Mesenchymal stem cell (in vitro differentiated cells and primary cell): ENCODE results near the gene GALNT4.

Experiments
- DNase-seq: peaks from one replicate; pipeline ENCODE4 v3.0.0-alpha.2; 2013
- H2AFZ ChIP-seq: one replicate; pipeline ENCODE4 v1.6.1; 2013; ENCODE audit warnings: low read depth, mild to moderate bottlenecking, control low read depth, inconsistent platforms, low read length, moderate library complexity
- H2AK5ac ChIP-seq: 2 replicates; pipeline ENCODE4 v1.6.1; 2013; ENCODE audit warnings: low read length, moderate library complexity, mild to moderate bottlenecking, inconsistent platforms; ENCODE audit not compliant: severe bottlenecking
- H2BK120ac ChIP-seq: one replicate; pipeline ENCODE4 v1.6.1; 2013; ENCODE audit warnings: low read depth, mild to moderate bottlenecking, inconsistent platforms, low read length, moderate library complexity
- H2BK12ac ChIP-seq, 2 experiments: one replicate each; pipeline ENCODE4 v1.6.1; 2013; ENCODE audit warnings: inconsistent platforms in 2 of 2, low read length in 2 of 2, mild to moderate bottlenecking in 2 of 2, moderate library complexity in 2 of 2, control low read depth in 1 of 2
- H2BK15ac ChIP-seq: one replicate; pipeline ENCODE4 v1.6.1; 2013; ENCODE audit warnings: mild to moderate bottlenecking, low read depth, inconsistent platforms; ENCODE audit not compliant: poor library complexity, severe bottlenecking
- H2BK5ac ChIP-seq: 2 replicates; pipeline ENCODE4 v1.6.1; 2013; ENCODE audit warnings: low read depth, mild to moderate bottlenecking, low read length, control low read depth, inconsistent platforms; ENCODE audit not compliant: poor library complexity, severe bottlenecking
- H3K14ac ChIP-seq, 2 experiments: one replicate each; pipeline ENCODE4 v1.6.1; 2013; ENCODE audit warnings: inconsistent platforms in 2 of 2, low read length in 2 of 2, control low read depth in 1 of 2, mild to moderate bottlenecking in 1 of 2, moderate library complexity in 1 of 2
- H3K18ac ChIP-seq, 2 experiments: one replicate each; pipeline ENCODE4 v1.6.1; 2013; ENCODE audit warnings: inconsistent platforms in 2 of 2, low read length in 2 of 2, control low read depth in 1 of 2, low read depth in 1 of 2, mild to moderate bottlenecking in 1 of 2
- H3K23ac ChIP-seq, 2 experiments: one replicate each; pipeline ENCODE4 v1.6.1; 2013; ENCODE audit warnings: inconsistent platforms in 2 of 2, low read length in 2 of 2, mild to moderate bottlenecking in 2 of 2, moderate library complexity in 2 of 2, control low read depth in 1 of 2
- H3K27ac ChIP-seq: 2 replicates; pipeline ENCODE4 v1.5.1; 2013; ENCODE audit warnings: mild to moderate bottlenecking, moderate library complexity, low read length, control low read depth, inconsistent platforms; ENCODE audit not compliant: poor library complexity, severe bottlenecking
- H3K27me3 ChIP-seq, 2 experiments: 2 replicates each; pipeline versions ENCODE4 v1.6.1 to v1.7.0; 2013; ENCODE audit warnings: low read length in 2 of 2, mild to moderate bottlenecking in 2 of 2, moderate library complexity in 2 of 2, control low read depth in 1 of 2, inconsistent platforms in 1 of 2; ENCODE audit not compliant: control insufficient read depth in 1 of 2, insufficient read depth in 1 of 2
- H3K36me3 ChIP-seq, 2 experiments: 2 replicates each; pipeline versions ENCODE4 v1.6.1 to v1.7.0; 2013; ENCODE audit warnings: low read length in 2 of 2, control low read depth in 1 of 2, inconsistent platforms in 1 of 2, low read depth in 1 of 2, mild to moderate bottlenecking in 1 of 2; ENCODE audit not compliant: insufficient read depth in 2 of 2, control insufficient read depth in 1 of 2
- H3K4ac ChIP-seq, 2 experiments: one replicate each; pipeline ENCODE4 v1.6.1; 2013; ENCODE audit warnings: inconsistent platforms in 2 of 2, low read length in 2 of 2, mild to moderate bottlenecking in 2 of 2, moderate library complexity in 2 of 2, control low read depth in 1 of 2, low read depth in 1 of 2
- H3K4me1 ChIP-seq: 2 replicates; pipeline ENCODE4 v1.6.1; 2013; ENCODE audit warnings: low read depth, low read length, control low read depth; ENCODE audit not compliant: control insufficient read depth, insufficient read depth
- H3K4me2 ChIP-seq: 2 replicates; pipeline ENCODE4 v1.6.1; 2013; ENCODE audit warnings: low read length, mild to moderate bottlenecking, inconsistent platforms; ENCODE audit not compliant: poor library complexity, severe bottlenecking
- H3K4me3 ChIP-seq, 2 experiments: 2 replicates each; pipeline versions ENCODE4 v1.5.1 to v1.7.0; 2013; ENCODE audit warnings: low read length in 2 of 2, mild to moderate bottlenecking in 2 of 2, control low read depth in 1 of 2, low read depth in 1 of 2; ENCODE audit not compliant: insufficient read depth in 1 of 2
- H3K79me1 ChIP-seq: replicated peaks from 2 replicates; pipeline ENCODE4 v1.6.1; 2013; ENCODE audit warnings: mild to moderate bottlenecking, control low read depth, low read length, inconsistent platforms; ENCODE audit not compliant: poor library complexity, severe bottlenecking
- H3K9ac ChIP-seq: 2 replicates; pipeline ENCODE4 v1.7.0; 2013; ENCODE audit warnings: mild to moderate bottlenecking, low read length, moderate library complexity
- H3K9me3 ChIP-seq: 2 replicates; pipeline ENCODE4 v1.7.0; 2013; ENCODE audit warnings: mild to moderate bottlenecking, low read length; ENCODE audit not compliant: control insufficient read depth
- H4K8ac ChIP-seq: one replicate; pipeline ENCODE4 v1.6.1; 2013; ENCODE audit warnings: inconsistent platforms, mild to moderate bottlenecking, low read length, moderate library complexity
- H4K91ac ChIP-seq: one replicate; pipeline ENCODE4 v1.6.1; 2013; ENCODE audit warnings: mild to moderate bottlenecking, low read length, inconsistent platforms
- WGBS: methylation state at CpG from one replicate; pipeline ENCODE4 v1.1.7; 2013; ENCODE audit warnings: mixed read lengths; 5-methylcytosine and 5-hydroxymethylcytosine counted together

Gene GALNT4

DNA sequence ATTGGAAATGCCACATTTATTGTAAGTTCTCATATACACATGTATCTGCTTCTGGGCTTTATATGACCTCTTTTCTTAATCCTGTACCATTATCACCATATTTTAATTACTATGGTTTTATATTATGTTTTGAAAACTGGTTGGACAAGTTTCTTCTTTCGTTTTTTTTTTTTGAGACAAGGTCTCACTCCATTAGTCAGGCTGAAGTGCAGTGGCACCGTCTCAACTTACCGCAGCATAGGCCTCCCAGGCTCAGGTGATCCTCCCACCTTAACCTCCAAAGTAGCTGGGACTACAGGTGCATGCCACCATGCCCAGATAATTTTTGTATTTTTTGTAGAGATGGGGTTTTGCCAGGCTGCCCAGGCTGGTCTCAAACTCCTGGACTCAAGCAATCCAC is 44.6 kb downstream of the GALNT4 start:
- WGBS = 93% methylated on average over 3 of the region's 3 CpGs
- Histone ChIP-seq H3K9me3 (no peaks in the 10 kb centered on the region), H4K8ac (no peak overlapping the region)

GRCh38 chr12:89477633-89478279 is 46.8 kb downstream of the GALNT4 start:
- no peak overlapping the region for H3K23ac ChIP-seq
- no peak overlapping the region for H3K4me3 ChIP-seq
- H4K8ac ChIP-seq = no peak overlapping the region
- no peak overlapping the region for H2BK120ac ChIP-seq
- no peak overlapping the region for H3K18ac ChIP-seq
- H3K4ac ChIP-seq = no peak overlapping the region
- 91% methylated on average over 8 of the region's 8 CpGs for WGBS
- no peaks in the 10 kb centered on the region for H3K9me3 ChIP-seq
- H3K9ac ChIP-seq = no peak overlapping the region
- H3K36me3 ChIP-seq = no peaks in the 10 kb centered on the region
- H2BK12ac ChIP-seq = no peak overlapping the region
- H2BK5ac ChIP-seq = no peak overlapping the region
- H4K91ac ChIP-seq = no peak overlapping the region
- H2AK5ac ChIP-seq = no peak overlapping the region
- DNase-seq = no peak
- H3K27me3 ChIP-seq = no peaks in the 10 kb centered on the region
- H2AFZ ChIP-seq = no peak overlapping the region
- H3K4me2 ChIP-seq = no peak overlapping the region
- no peak overlapping the region for H3K14ac ChIP-seq
- no peak overlapping the region for H3K27ac ChIP-seq
- no peak overlapping the region for H2BK15ac ChIP-seq
- H3K4me1 ChIP-seq = no peaks in the 10 kb centered on the region
- H3K79me1 ChIP-seq = peaks cover 1% of the 10 kb centered on the region

More for the DNA sequence above, 44.6 kb downstream of the GALNT4 start:
- H3K27me3 ChIP-seq = no peaks in the 10 kb centered on the region
- no peak overlapping the region for H3K14ac ChIP-seq
- no peak overlapping the region for H2BK120ac ChIP-seq
- H3K27ac ChIP-seq = no peak overlapping the region
- no peak overlapping the region for H3K23ac ChIP-seq
- no peak overlapping the region for H3K4ac ChIP-seq
- DNase-seq = no peak
- H2BK15ac ChIP-seq = no peak overlapping the region
- no peak overlapping the region for H3K4me2 ChIP-seq
- no peak overlapping the region for H2AFZ ChIP-seq
- H3K18ac ChIP-seq = no peak overlapping the region
- H3K9ac ChIP-seq = no peak overlapping the region
- peaks cover 2% of the 10 kb centered on the region for H3K4me1 ChIP-seq
- H4K91ac ChIP-seq = no peak overlapping the region
- no peak overlapping the region for H2BK5ac ChIP-seq
- peaks cover 4% of the 10 kb centered on the region for H3K79me1 ChIP-seq
- no peak overlapping the region for H3K4me3 ChIP-seq
- no peak overlapping the region for H2AK5ac ChIP-seq
- peaks cover 0 to 2% of the 10 kb centered on the region in 2 experiments for H3K36me3 ChIP-seq
- H2BK12ac ChIP-seq = no peak overlapping the region

DNA sequence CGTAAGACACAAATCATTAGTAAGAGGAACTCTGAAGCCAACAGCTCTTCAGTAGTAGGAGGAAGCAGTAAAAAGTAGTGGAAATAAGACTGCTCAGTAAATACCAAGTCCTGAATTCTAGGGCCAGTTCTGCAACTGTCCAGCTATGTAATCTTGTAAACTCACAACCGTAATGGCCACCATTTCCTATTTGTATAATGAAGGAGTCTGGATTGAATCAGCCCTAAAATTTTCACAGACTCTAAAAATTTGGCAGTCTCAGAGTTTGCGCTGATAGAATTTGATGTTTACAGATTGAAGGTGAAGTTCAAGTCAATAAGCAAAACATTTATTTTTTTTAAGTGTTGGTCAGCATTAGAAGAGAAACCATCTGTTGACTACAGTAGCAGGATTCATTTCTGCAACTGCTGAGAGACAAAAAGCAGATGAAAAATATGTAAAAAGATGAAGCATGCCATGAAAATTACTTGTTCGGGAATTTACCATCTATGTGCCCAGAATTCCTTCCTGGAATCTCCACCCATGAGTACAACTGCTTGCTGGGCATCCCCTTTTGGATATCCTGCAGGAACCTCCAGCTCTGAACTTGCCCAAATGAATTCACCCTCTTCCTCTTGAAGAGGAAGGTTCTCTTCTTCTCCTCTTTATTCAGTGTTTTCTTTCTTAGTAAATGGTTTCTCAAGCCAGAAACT is 47.5 kb downstream of the GALNT4 start:
- Histone ChIP-seq H2BK120ac (no peak overlapping the region), H3K4ac (no peak overlapping the region), H2BK12ac (no peak overlapping the region), H2AFZ (no peak overlapping the region), H2BK5ac (no peak overlapping the region), H3K14ac (no peak overlapping the region), H4K8ac (no peak overlapping the region), H3K27me3 (no peaks in the 10 kb centered on the region), H2AK5ac (no peak overlapping the region), H3K4me3 (no peak overlapping the region), H3K27ac (no peak overlapping the region), H3K9me3 (no peaks in the 10 kb centered on the region), H3K4me1 (no peaks in the 10 kb centered on the region), H2BK15ac (no peak overlapping the region), H4K91ac (no peak overlapping the region), H3K23ac (no peak overlapping the region), H3K79me1 (peaks cover 1% of the 10 kb centered on the region), H3K18ac (no peak overlapping the region), H3K4me2 (no peak overlapping the region), H3K36me3 (no peaks in the 10 kb centered on the region), H3K9ac (no peak overlapping the region)
- DNase-seq = peak; percentile 12
- WGBS = 65% methylated on average over 3 of the region's 4 CpGs

DNA sequence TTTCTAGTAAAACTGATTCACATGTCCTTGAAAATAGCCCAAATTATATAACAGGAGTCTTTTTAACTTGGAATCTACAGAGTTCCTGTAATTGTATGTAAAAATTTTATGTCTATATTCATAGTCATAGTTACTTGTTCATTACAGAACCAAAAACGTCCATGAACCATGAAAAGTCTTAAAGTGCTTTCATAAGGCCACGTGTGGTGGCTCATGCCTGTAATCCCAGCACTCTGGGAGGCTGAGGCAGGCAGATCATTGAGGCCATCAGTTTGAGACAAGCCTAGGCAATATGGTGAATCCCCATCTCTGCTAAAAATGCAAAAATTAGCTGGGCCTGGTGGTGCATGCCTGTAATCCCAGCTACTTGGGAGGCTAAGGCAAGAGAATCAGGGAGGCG is 48.4 kb downstream of the GALNT4 start:
- H2BK15ac ChIP-seq = no peak overlapping the region
- H2BK120ac ChIP-seq = no peak overlapping the region
- no peak overlapping the region for H3K9ac ChIP-seq
- H3K23ac ChIP-seq = no peak overlapping the region
- H3K9me3 ChIP-seq = no peaks in the 10 kb centered on the region
- no peaks in the 10 kb centered on the region for H3K4me1 ChIP-seq
- no peak overlapping the region for H2AFZ ChIP-seq
- H3K4ac ChIP-seq = no peak overlapping the region
- H4K8ac ChIP-seq = no peak overlapping the region
- H3K27ac ChIP-seq = no peak overlapping the region
- H3K27me3 ChIP-seq = no peaks in the 10 kb centered on the region
- H2BK5ac ChIP-seq = no peak overlapping the region
- H2AK5ac ChIP-seq = no peak overlapping the region
- H4K91ac ChIP-seq = no peak overlapping the region
- peaks cover 1% of the 10 kb centered on the region for H3K79me1 ChIP-seq
- DNase-seq = no peak
- no peaks in the 10 kb centered on the region for H3K36me3 ChIP-seq
- H2BK12ac ChIP-seq = no peak overlapping the region
- H3K18ac ChIP-seq = no peak overlapping the region
- WGBS = 97% methylated on average over 3 of the region's 3 CpGs
- no peak overlapping the region for H3K4me3 ChIP-seq
- no peak overlapping the region for H3K4me2 ChIP-seq
- no peak overlapping the region for H3K14ac ChIP-seq
